GM18907 (cell line): ENCODE measurements around the gene CYP4F11.
"Not testable (repeated sequence)": the region's sequence is repeated elsewhere in the genome, so short reads cannot be mapped to it uniquely, and the experiment has no call there.

Experiments used
- ATAC-seq: cut with Tn5 transposase; IDR thresholded peaks from one replicate; pipeline ENCODE4 v1.9.1; 2021; ENCODE audit warnings: mild to moderate bottlenecking, moderate library complexity; ENCODE audit not compliant: unreplicated experiment

CYP4F11 gene

GRCh38 chr19:15885919-15886318 lies 48.4 kb downstream of the CYP4F11 start:
- ATAC-seq, result no peak

GRCh38 chr19:15885167-15885566 lies 49.2 kb downstream of the CYP4F11 start:
- no peak for ATAC-seq

GRCh38 chr19:15883329-15883728 lies 51.0 kb downstream of the CYP4F11 start:
- not testable (repeated sequence) for ATAC-seq

- ATAC-seq, result no peak
These were observed 59.4 kb downstream of the CYP4F11 start for GRCh38 chr19:15874821-15875474.

- ATAC-seq, result not testable (repeated sequence)
These were observed 60.6 kb downstream of the CYP4F11 start for GRCh38 chr19:15873771-15874170.

- no peak for ATAC-seq
These were observed 62.8 kb downstream of the CYP4F11 start for GRCh38 chr19:15871570-15871969.

- no peak for ATAC-seq
These were observed 64.5 kb downstream of the CYP4F11 start for GRCh38 chr19:15869873-15870272.

GRCh38 chr19:15869109-15869555 lies 65.2 kb downstream of the CYP4F11 start:
- no peak for ATAC-seq

- ATAC-seq, result no peak
These were observed 67.7 kb downstream of the CYP4F11 start for GRCh38 chr19:15866636-15867035.

- ATAC-seq, result no peak
These were observed 69.5 kb downstream of the CYP4F11 start for GRCh38 chr19:15864824-15865223.

GRCh38 chr19:15863272-15863671 lies 71.1 kb downstream of the CYP4F11 start:
- no peak for ATAC-seq

- no peak for ATAC-seq
These were observed 71.9 kb downstream of the CYP4F11 start for GRCh38 chr19:15862444-15862843.
